LNCAP (cell line): Measurements from ENCODE around the gene SEC14L2.

ENCODE experiments used
- TF ChIP-seq, protein P1 (sequence below): fragments of 450-650 bp; IDR thresholded peaks from 2 replicates; pipeline ENCODE4 v1.5.1; 2017; ENCODE audit warnings: mild to moderate bottlenecking

Gene SEC14L2

GRCh38 chr22:30444632-30445437, 48.0 kb downstream of the SEC14L2 start:
- TF ChIP-seq, protein P1, sequence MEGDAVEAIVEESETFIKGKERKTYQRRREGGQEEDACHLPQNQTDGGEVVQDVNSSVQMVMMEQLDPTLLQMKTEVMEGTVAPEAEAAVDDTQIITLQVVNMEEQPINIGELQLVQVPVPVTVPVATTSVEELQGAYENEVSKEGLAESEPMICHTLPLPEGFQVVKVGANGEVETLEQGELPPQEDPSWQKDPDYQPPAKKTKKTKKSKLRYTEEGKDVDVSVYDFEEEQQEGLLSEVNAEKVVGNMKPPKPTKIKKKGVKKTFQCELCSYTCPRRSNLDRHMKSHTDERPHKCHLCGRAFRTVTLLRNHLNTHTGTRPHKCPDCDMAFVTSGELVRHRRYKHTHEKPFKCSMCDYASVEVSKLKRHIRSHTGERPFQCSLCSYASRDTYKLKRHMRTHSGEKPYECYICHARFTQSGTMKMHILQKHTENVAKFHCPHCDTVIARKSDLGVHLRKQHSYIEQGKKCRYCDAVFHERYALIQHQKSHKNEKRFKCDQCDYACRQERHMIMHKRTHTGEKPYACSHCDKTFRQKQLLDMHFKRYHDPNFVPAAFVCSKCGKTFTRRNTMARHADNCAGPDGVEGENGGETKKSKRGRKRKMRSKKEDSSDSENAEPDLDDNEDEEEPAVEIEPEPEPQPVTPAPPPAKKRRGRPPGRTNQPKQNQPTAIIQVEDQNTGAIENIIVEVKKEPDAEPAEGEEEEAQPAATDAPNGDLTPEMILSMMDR, result peak; percentile 84

GRCh38 chr22:30445438-30446145, 48.8 kb downstream of the SEC14L2 start:
- TF ChIP-seq, protein P1, result peak; percentile 10; the same call in 1 of the 2 replicates

DNA sequence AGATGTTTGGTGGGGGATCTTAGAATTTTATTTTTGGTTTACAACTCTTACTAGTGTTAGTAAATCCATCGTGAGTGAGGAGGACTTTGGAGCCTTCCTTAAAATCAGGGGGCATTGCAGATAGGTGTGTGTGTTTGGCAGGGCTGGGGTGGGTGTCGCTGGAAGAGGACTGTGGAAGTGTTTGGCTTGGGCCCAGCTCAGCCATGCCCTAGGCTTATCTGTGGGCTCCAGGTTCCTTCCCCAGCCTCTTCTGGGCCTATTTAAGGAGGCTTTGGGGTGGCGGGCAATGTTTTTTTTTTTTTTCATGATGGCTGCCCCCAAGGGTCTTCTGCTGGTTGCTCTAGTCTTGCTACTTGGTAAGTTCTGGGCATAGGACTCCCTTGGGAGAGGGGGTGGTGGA, 50.8 kb downstream of the SEC14L2 start:
- TF ChIP-seq, protein P1, result no peak

- TF ChIP-seq, protein P1, result no peak
Measured at GRCh38 chr22:30452861-30453260, 56.0 kb downstream of the SEC14L2 start.

DNA sequence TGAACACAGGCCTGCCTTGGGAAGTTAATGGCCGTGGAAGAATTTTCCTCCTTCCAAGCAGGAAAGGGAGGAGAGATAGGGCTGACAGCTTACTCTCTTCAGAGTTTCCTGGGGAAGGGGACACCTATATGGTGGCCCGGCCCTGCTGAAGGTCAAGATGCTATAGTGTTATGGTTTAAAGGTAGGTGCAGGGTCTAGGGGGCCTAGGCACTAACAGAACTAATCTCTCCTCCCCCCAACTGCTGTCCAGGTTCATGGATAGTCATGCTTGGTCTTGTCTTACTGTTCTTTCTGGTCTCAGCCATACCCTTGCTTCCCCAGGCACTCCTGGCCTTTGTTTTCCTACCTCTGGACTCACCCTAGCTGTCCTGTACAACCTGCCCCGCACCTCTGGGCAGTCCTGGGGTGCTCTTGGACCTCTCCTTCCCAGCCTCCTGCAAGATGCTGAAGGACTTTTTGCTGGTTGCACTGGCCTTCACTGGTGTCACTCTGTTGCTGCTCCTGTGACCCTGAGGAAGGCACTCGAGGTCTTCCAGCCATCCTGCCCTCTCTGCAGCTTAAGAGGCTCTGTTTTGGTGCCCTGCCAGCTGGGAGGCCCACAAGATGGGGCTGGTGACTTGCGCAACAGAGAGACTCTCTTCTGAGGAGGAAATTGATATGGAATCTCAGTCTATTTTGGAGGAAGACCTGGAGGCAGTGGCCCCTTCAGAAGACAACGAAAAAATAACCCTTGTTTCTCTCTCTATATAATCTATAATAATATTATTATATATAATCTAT, 57.1 kb downstream of the SEC14L2 start:
- TF ChIP-seq, protein P1, result no peak

GRCh38 chr22:30455075-30455840, 58.4 kb downstream of the SEC14L2 start:
- TF ChIP-seq, protein P1, result no peak

GRCh38 chr22:30457981-30458380, 61.2 kb downstream of the SEC14L2 start:
- TF ChIP-seq, protein P1, result no peak
